ENCODE results near the gene RREB1.

GRCh38 chr6:7276199-7276524 is 168.4 kb downstream of the RREB1 start:
- TF ChIP-seq EZH2 (IDR thresholded peaks at IDR 0.05; ENCODE audit: borderline replicate concordance, low read depth, low read length, severe bottlenecking) (no peak), CTCF (IDR thresholded peaks at IDR 0.05; ENCODE audit: borderline replicate concordance, extremely low read depth, low read length, poor library complexity, severe bottlenecking) (no peak)
